GM19467 (cell line): ENCODE data around the gene CLCN3.
"Not testable (repeated sequence)": the region's sequence is repeated elsewhere in the genome, so short reads cannot be mapped to it uniquely, and the experiment has no call there.

Experiments used
- ATAC-seq: cut with Tn5 transposase; IDR thresholded peaks from one replicate; pipeline ENCODE4 v1.9.1; 2021; ENCODE audit warnings: mild to moderate bottlenecking, moderate library complexity; ENCODE audit not compliant: unreplicated experiment

CLCN3 gene

GRCh38 chr4:169652535-169652934 lies 32.2 kb downstream of the CLCN3 start:
- ATAC-seq, result no peak

GRCh38 chr4:169655401-169655800 lies 35.0 kb downstream of the CLCN3 start:
- ATAC-seq, result no peak

DNA sequence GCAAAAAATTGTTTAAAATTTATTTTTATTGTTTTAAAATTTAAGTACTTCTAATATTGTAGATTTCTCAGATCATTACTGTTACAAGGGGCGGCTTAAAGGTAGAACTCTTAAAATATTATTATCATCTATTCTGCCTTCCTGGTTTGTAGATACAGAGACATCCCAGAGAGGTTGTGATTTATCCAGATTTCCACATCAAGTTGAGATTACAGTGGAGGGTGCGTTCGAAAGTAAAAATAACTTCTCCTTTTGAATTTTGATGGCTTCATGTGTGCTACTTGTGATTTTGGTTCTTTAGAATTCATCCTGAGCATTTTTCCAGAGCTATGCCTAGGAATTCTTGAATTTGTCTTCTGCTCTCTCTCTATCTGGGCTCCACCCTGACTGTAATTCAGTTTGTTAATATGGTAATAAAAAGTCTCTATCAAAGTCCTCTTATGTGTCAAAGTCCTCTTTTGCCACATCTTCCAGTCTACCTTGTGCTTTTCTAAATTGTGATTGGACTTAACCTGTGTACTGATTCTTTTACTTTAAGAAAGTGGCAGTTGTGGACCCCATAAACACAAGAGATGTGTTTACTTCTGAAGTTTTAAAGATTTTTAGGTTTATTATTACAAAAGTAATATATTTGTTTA lies 37.2 kb downstream of the CLCN3 start:
- ATAC-seq, result no peak

DNA sequence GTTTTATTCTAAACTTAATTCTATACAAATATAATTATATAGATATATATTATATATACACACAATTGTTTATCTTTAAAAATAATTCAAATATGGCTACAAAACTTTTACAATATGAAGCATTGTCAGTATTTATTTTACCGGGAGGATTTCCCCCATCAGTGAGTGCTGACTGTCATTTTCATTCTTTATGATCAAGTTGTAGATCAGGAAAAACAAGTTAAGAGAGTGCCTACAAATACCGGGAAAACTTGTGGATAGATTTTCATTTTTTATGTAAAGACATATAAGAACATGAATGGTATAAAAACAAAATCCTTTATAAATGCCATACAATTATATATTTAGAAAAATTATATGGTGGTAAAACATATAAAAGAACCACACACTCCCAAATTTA lies 37.8 kb downstream of the CLCN3 start:
- no peak for ATAC-seq

- no peak for ATAC-seq
Observed at GRCh38 chr4:169658975-169659715, 38.8 kb downstream of the CLCN3 start.

DNA sequence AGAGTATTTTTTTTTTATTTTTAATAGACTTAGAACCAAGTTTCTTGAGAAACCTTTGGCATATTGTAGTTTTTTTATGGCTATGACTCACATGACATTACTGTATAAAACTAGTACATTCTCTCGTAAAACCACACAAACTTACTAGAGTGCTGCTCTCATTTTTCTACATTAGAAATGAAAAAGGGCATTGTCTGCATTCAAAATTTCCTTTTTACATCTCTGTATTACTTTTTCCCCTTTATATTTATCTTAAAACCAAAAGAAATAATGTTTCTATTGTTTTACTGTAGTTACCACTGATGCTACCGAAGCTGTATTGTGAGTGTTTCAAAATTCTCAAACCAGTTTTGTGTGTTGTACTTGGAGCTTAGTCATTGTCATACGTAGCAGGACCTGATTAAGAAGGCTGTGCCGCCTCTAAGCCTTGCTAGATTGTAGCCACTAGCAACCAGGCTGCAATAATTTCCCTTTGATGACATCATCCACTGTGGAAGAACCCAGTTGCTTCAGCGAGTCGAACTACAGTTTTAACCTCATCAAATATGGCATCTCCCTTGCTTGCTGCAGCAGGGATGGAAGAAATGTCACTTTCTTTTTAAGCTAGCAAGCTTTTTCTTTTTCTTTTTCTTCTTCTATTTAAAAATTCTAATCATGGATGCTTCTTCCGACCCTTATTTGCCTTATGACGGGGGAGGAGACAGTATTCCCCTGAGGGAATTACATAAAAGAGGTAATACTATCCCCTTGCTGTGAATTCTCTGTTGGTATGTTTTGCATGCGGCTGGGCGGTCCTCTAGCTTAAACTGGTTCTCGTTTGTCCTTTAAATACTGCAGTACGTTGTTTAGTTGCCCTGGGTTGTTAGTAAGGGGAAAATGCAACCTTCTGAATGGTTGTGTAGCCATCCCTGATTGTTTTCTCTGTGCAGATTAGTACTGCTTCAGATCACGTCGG lies 39.6 kb downstream of the CLCN3 start:
- peak; percentile 97 for ATAC-seq

GRCh38 chr4:169660929-169661328 lies 40.6 kb downstream of the CLCN3 start:
- no peak for ATAC-seq

DNA sequence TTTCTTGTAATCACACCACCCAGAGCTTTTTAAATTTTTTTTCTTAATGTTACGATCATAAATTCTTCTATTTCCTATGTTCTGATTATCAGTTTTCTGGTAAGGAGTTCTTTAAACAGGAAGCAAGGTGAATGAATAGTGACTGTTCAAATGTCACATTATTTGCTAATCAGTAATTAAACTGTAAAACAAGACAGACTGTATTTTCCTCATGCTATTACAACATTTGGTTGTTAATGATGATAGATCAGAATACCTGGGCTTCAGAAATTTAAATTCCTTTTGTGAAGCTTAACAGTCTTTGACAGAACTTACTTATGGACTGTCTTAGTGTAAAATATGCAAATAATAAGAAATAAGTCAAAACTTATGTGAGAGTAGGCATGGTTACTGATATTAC lies 41.4 kb downstream of the CLCN3 start:
- ATAC-seq, result no peak

GRCh38 chr4:169662206-169662605 lies 41.8 kb downstream of the CLCN3 start:
- ATAC-seq, result no peak

DNA sequence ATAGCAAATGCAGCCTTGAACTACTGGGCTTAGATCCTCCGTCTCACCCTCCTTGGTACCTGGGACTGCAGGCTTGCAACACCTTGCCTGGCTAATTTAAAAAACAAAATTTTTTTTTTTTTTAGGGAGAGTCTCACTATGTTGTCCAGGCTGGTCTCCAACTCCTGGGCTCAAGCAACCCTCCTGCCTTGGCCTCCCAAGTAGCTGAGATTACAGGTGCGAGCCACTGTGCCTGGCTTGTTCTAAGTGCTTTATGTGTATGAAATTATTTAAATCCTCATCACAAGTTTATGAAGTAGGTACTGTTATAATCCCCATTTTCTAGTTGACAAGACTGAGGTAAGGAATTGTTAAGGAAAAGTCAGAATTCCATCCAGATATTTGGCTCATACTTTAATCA lies 43.0 kb downstream of the CLCN3 start:
- ATAC-seq, result no peak

DNA sequence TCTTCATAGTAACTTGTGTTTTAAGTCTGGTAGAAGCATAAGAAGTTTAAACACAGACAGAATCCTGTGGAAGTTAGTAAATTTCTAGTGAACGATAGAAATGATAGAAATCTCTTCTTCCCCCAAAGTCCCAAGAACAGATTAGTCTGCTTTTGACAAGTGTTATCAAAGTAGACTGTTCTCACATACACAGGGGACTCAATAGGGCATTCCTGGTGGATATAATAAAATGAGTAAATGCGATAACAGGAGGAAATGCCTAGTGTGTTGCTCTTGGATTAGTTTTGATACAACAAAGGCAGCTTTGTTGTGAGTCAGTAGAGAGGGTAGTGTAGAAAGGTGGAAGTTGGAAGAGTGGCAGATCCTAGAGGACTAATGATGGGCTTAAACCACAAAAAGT lies 43.5 kb downstream of the CLCN3 start:
- ATAC-seq, result no peak

DNA sequence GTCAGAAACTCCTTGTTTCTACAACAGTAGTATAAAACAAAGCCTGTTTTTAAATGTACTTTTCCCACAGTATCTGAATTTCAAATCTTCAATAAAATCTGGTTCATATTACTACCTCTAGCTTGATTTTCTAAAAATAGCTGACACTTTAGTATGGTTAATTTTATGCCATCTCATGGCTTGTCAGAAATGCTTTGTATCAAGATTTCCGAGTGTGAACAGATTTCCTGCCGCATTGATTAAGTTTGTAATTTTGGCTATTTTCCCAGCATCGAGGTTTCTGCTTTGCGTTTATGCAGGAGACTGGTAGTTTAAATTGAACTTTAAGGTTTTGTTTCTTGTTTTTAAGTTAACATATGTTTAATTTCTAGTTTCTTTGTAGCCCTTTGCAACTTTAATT lies 44.2 kb downstream of the CLCN3 start:
- ATAC-seq, result no peak

- ATAC-seq, result no peak
Observed at GRCh38 chr4:169665046-169665737, 44.8 kb downstream of the CLCN3 start.

DNA sequence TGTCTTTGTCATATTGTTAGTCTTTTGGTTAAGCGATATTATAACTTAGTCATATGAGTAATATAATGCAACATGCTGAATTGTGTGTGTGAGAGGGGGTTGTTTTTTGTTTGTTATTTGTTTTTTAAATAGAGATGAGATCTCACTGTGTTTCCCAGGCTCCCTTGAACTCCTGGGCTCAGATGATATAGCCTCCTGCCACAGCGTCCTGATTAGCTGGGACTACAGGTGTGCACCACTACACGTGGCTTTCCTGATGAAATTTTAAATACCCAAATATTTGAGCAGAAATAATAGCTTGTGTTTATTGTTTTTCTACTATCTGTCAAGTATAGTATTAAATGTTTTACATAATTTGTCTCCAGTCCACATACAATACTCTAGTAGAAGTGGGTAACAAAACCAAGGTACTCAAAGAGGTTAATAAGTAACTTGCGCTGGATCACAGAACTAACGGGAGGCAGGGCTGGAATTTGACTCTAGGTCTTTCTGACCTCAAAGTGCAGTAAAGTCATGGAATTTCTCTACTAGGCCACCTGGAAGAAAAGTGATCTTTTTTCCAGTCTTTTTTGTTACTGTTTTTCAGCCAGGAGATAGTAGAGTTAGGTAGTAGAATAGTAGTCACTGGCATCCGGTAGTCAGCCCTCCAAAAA lies 47.8 kb downstream of the CLCN3 start:
- ATAC-seq, result no peak

- ATAC-seq, result peak; percentile 76
Observed at GRCh38 chr4:169675825-169676224, 55.4 kb downstream of the CLCN3 start.

DNA sequence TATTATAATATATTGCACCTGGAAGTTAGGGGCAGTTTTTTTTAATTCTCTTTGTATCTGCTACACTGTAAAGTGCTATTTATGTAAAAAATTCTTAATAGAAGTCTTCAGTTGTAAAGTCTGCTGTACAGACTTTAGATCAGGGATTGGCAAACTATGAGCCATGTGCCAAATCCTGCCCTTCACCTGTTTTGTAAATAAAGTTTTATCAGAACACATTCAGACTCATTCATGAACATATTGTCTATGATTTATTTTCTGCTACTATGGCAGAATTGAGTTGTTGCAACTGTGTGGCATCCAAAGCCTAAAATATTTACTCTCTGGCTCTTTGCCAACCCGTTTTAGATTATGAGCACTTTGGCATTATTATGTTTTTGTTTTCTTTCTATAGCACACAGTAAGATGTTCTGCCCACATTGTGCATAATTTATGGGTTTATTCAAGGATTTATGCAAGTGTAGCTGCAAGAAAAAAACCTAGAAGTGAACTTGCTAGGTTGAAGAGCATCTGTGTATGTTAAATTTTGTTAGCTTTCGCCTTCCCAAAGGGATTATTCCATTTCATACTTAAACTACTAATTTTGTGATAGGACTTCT lies 56.9 kb downstream of the CLCN3 start:
- no peak for ATAC-seq

DNA sequence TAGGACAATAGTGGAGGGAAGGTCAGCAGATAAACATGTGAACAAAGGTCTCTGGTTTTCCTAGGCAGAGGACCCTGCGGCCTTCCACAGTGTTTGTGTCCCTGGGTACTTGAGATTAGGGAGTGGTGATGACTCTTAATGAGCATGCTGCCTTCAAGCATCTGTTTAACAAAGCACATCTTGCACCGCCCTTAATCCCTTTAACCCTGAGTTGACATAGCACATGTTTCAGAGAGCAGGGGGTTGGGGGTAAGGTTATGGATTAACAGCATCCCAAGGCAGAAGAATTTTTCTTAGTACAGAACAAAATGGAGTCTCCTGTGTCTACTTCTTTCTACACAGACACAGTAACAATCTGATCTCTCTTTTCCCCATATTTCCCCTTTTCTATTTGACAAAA lies 58.1 kb downstream of the CLCN3 start:
- ATAC-seq, result not testable (repeated sequence)

- ATAC-seq, result not testable (repeated sequence)
Observed at GRCh38 chr4:169678951-169679591, 58.7 kb downstream of the CLCN3 start.

- no peak for ATAC-seq
Observed at GRCh38 chr4:169682372-169683047, 62.1 kb downstream of the CLCN3 start.
